Suprapubic skin (tissue), 4 donors: ENCODE measurements around the gene HSPG2.
"Not testable (repeated sequence)": the region's sequence is repeated elsewhere in the genome, so short reads cannot be mapped to it uniquely, and the experiment has no call there.

Experiments used
- EP300 ChIP-seq: sonication (generic); formaldehyde crosslinking; IDR thresholded peaks from one replicate; pipeline ENCODE4 v1.6.1; 2017; ENCODE audit warnings: antibody characterized with exemption
- POLR2A ChIP-seq, 2 donors: fragments of 450-650 bp; IDR thresholded peaks; one replicate each; pipeline ENCODE4 v1.6.1; 2017; ENCODE audit warnings: antibody characterized with exemption in 2 of 2, mild to moderate bottlenecking in 2 of 2, moderate library complexity in 2 of 2
- POLR2AphosphoS5 ChIP-seq, 3 donors: sonication (generic); formaldehyde crosslinking; IDR thresholded peaks; one replicate each; pipeline ENCODE4 v1.6.1; 2017; ENCODE audit warnings: antibody characterized with exemption in 3 of 3

- TF ChIP-seq POLR2A (IDR thresholded peaks at IDR 0.05); EP300; POLR2AphosphoS5 (IDR thresholded peaks at IDR 0.05): not testable (repeated sequence)
Observed at GRCh38 chr1:21917239-21917631, 19.9 kb downstream of the HSPG2 start.
